Activated gamma-delta T cell (primary cell): ENCODE data around the gene CELSR3.

ENCODE experiments used
- DNase-seq: peaks from one replicate; lab custom pipeline; 2025; lab: John Stamatoyannopoulos, UW

The CELSR3 gene

DNA sequence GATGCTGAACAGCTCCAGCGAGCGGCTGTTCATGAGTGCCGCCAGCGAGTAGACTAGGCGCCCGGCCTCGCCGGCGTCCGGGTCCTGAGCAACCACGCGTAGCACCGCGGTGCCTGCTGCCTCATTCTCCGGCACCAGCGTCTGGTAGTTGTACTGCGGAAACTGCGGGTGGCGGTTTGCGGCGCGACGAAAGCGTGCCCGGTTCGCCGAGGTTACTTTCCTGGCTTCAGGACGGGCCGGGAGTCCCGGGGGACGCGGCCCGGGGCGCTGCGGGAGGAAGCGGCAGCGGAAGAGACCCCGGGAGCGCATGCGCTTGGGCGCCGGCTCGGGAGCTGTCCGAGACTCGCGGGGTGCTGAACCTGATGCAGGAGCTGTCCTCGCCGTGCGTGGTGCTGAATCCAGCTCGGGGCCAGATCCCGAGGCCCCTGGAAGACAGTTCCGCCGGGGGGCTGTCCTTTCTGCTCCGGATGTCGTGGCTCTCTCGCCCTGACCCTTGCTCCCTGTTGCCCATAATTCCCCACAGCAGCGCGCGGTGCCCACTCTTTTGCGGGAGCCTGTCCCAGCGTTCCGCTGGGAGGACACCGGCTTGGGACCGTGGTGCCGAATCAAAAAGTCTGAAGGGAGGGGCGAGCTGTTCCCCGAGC, 1.1 kb downstream of the CELSR3 start:
- DNase-seq: peak; percentile 60

DNA sequence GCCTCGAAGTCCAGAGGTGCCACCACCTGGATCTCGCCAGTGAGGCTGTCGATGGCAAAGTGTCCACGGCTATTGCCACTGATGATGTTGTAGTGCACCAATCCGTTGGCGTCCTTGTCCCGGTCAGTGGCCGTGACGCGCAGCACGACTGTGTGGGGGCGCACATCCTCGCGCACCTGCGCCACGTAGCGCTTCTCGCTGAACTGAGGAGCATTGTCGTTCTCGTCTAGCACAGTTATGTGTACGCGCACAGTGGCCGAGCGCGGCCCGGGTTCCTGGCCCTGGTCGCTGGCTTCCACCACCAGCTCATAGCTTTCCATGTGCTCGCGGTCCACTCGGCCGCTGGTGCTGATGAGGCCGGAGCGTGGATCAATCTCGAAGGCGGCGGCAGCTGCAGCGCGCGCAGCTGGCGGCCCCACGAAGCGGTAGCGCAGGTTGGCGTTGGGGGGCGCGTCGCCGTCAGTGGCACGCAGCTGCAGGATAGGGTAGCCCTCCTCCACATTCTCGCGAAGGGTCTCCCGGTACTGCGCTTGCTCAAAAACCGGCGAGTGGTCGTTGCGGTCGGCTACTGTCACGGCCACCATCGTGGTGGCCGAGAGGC, 1.8 kb downstream of the CELSR3 start:
- no peak for DNase-seq

DNA sequence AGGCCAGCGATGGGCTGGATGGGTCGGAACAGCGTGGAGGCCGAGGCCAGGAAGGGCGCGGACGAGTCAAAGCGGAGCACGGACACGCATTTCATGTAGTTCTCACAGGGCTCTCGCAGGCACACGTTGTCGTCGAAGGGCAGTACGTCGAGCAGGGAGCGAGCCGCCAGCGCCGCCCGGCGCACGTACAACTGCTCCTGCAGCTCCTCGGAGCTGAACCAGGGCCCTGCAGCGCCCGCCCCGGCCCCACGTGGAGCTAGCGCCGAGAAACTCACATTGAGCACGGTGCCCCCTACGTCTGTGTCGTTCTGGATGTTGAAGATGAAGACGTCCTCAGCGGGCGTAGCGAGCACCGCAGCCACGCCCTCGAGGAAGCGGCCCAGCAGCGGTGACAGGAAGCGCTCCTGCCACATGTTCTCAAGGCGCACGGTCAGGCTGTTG, 5.8 kb downstream of the CELSR3 start:
- DNase-seq: peak; percentile 24

DNA sequence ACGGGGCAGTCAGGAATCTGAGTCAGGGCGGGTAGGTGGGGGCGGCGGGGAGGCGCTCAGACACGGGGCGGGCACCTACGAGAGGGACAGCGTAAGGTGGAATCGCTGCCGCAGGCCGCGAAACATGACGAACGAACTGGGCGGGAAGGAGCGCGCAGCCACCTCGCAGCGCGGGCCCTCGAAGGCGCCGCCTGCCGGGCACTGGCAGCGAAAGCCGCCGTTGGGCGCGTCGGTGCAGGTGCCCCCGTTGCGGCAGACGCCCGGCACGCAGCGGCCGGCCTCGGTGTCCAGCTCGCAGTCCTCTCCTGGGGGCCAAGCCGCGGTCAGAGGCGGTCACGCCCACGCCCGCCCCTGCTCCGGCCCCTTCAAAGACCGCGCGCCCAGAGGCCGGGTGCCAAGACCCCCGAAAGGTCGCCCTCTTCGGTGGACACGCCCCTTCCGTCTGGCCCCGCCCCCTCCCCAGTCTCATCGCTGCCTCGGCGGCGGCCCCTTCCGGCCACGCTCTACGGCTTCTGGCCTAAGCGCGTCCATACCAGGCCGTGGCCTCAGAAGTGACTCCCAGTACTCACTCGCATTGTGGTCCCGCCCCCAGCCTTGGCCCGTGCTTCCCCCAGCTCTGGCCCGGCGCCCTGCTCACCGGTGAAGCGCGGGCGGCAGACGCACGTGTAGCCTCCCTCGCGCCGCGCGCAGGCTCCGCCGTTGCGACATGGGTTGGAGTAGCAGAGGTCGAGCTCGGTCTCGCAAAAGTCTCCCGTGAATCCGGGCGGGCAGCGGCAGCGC, 6.4 kb downstream of the CELSR3 start:
- DNase-seq: peak; percentile 76

- DNase-seq: peak; percentile 44
Measured at GRCh38 chr3:48655606-48656005, 7.1 kb downstream of the CELSR3 start.

- no peak for DNase-seq
Measured at GRCh38 chr3:48655063-48655462, 7.6 kb downstream of the CELSR3 start.

DNA sequence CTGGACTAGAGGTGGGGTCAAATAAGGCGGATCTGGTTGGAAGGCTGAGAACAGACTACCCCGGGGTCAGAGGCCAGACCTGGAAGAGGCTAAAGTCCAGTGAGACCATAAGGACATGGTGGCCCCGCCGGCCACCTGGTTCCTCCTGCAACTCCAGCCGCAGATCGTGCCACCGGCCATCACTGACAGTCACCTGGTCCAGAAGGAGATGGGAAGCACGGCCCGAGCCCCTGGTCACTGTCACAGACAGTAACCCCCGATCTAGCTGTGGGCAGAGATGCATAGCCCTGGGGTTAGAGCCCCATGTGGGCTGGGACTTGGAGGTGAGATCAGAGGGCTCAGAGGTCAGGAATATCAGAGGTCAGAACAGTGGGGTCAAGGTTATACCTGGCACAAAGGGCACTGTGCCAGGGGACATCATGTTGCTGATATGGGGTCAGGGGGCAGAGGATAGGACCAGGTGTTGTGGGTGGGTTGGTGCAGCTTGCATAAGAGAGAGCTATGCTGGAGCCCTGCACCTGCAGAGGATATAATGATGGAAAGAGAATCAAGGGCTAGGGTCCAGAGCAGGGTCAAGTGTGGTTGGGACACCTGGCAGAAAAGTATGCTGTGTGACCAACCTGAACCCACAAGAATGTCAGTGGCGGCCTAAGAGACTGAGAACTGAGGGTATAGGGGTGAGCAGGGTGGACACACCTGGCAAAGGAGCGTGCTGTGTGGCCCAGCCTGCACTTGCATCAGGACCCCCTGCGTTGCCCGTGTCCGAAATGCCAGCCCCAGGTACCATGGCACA, 9.6 kb downstream of the CELSR3 start:
- no peak for DNase-seq

- DNase-seq: no peak
Measured at GRCh38 chr3:48651771-48652170, 10.9 kb downstream of the CELSR3 start.

DNA sequence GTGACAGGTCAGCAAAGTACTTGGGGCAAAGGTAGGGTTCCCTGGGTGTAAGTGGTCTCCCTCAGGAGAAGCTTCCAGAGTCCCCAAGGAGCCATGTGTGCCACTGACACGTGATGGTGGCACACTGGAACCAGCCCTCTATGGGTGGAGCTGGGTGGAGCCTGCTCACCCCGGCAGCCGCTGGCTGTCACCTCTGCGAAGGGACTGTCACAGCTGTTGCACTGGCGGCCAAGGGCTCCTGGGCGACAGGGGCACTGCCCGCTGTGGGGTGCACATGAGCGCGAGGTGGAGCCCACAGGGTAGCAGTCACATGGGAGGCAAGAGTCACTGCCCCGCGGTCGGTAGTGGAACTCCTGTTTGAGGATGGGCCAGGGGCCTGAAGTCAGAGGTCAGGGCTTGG, 12.0 kb downstream of the CELSR3 start:
- DNase-seq: no peak

GRCh38 chr3:48648188-48648850, 14.4 kb downstream of the CELSR3 start:
- no peak for DNase-seq

DNA sequence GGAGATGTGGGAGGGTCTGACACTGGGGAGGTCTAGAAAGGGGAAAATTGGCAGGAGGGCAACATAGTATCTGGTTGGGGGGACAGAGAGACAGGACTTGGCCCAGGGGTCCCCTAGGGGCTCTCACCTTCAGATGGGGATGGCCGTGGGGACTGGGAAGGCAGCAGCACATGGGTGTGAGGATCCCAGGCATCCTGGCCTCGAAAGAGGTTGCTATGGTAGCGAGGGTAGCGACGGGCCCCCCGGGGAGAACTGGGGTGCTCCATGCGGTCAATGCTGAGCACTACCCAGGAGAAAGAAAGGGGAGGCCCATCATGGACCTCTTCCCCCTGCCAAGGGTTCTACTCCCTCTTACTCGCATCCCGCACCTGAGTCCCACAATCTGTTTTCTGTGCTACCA, 15.0 kb downstream of the CELSR3 start:
- DNase-seq: no peak

DNA sequence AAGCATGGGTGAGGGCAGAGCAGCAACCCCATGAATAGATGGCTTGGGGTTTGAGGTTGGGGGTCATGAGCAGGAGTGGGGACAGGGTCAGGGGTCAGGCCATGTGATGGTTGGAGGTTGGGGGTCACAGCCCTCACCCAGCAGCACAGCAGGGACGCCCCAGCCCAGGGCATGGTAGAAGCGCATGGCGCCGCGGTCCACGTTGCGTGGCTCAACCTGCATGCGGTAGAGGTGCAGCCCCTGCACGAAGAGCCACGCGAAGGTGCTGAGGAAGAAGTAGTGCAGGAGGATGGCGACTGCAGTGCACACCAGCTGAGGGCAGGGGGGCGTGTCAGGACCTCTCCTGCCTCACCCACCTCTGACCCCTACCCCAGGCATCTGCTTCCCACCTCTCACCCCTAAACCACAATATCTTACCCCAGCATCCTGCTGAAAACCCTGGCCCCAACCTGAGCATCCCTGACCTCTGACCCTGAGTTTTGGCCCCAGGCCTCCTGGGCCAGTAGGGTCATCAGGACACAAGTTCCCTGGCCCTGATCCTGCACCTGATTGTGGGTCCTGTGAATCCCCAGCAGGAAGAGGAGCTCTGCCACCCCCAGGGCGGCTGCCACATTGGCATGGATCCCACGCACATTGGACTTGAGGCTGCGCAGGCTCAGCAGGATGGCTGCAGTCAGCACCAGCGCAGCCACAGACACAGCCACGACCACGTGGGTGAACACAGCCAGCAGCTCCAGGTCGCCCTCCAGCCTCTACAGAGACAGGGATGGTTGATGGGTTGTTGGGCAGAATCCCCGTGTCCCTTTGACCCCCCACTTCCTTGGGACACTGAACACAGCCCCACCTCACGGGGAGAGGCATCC, 17.6 kb downstream of the CELSR3 start:
- DNase-seq: no peak

GRCh38 chr3:48642605-48643004, 20.1 kb downstream of the CELSR3 start:
- DNase-seq: no peak

- DNase-seq: no peak
Measured at GRCh38 chr3:48641396-48641795, 21.3 kb downstream of the CELSR3 start.

DNA sequence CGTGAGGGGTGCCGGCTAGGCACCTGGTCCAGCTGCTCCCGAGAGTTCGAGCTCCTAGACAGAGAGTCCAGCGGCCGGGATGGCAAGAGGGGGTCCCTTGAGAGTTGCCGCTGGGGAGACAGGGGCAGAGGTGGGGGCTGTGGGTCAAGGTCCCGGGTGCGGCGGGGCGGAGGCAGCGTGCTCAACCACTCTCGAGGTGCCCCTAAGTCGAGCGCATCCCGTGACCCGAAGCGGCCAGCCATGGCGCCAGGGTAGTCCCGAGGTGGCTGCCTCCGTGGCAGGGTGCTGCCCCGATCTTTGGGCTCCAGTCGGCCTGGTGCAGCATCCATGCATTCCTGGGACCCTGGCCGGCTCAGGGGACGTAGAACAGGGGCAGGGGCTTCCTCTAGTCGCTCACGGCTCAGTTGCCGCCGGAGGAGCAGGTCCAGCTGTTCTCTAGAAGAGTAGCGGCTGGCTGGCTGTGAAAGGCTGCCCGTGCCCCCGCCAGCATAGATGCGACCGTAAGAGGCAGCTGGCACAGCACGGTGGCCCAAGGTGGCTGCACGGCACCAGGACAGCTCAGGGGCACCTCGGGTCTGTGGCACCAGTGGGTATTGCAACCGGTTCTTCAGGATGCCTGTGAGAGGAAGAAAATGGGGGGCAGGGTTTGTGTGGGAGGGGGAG, 22.6 kb downstream of the CELSR3 start:
- no peak for DNase-seq

DNA sequence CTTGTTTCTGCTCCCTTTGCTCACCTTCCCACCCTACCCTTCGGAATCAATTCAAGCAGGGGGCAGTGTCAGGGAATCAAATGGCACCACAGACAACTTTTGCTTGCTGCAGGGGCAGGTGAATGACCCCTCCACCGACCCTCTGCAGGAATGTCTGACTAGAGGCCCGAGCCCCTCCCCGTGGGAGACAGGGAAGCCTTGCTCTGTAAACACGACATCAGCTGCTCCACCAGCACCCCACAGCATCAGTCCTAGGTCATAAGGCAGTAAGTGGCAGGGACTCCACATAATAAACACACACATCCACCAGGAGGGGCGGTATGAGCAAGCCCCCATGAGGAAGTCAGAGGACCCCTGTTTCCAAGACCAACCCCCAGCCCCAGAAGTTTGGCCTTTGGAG, 25.4 kb downstream of the CELSR3 start:
- DNase-seq: no peak

DNA sequence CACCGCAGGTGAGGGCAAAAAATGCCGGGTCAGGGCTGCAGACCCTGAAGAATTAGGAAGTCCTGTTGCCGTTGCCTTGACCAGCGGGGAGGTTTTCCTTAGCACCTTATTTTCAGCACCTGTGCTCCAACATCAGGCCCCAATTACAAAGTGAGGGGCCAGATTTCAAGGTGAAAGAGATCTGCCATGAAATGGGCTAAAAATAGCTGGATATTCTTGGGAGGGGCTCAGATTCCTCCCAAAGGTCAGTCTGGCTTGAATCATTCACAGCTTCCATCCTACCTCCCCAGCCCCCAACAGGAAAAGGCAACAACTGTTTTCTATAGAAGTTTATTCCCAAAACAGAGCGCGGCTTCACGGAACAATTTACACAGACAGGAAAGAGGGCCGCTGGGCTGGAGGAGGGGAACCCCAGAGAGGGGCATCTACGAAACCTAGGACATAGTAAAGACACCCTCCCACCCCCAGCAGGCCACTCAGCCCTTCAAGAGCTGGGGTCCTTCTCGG, 26.5 kb downstream of the CELSR3 start:
- no peak for DNase-seq

DNA sequence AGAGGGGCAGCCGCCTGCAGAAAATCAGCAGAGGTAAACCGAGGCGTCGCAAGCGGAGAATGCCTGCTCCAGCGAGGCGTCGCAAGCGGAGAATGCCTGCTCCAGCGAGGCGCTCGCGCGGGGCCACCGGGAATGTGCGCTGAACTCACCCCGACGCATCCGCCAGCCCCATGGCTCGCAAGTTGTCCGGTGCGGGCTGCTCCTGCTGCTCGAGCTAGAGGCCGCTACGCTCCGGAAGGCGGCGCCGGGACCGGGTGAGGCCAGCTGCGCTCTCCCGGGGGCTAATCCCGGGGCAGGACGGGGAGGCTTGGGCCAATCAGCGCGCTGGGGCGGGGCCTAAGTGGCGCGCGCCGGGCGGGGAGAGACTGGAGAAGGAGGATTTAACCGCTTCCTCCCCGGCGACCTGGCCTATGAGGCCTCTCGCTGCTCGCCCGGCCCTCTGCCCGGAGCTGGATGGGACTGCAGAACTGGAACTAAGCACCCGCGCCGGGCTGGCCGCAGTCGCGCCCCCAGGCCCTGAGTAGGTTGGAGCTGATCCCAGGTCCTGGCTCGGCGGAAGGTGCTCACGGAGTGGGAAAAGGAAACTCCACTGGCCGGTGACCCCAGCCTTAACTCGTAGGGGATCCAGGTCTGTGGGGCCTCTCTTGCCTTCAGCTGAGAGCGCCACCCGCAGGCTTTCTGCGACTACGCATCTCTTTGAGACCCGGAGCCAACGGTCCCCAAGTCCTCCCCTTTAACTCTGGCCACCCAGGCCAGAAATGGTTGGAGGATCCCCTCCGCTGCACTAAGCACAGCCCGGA, 27.3 kb downstream of the CELSR3 start, which contains the start of gene SLC26A6:
Gene SLC26A6, minus strand, starts transcription at position 240 of the 800 bp plus-strand sequence. Its CDS starts 68 bp downstream, at position 172.
- peak; percentile 93 for DNase-seq

DNA sequence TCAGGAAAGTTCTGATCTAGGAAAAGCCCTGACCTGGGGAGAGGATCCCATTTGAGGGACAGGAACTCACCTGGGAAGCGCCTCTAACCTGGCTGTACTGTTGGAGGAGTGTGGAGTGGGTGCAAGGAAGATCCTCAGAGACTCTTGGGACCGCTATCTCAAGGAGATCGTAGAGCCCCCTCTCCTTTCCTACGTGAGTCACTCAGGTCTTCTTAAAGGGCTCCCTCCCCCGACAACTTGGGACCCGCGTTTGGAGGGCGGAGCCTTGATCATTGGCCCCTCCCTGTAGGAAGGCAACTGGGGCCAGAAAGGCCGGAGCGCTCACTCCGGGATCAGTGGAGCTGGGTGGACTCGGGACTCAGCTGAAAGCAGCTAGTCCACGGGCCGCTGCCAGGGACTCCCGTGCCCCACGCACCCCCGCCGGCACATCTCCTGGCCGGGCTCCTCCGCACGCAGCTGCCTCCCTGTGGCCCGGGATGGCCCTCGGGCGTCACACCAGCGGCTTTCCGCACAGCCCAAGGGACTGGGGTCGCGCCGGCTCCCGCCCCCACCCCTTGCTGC, 27.9 kb downstream of the CELSR3 start:
- peak; percentile 24 for DNase-seq
